SK-N-MC (cell line): ENCODE measurements around the gene CSMD2.

ENCODE experiments used
- EZH2 ChIP-seq: fragments of 200-600 bp; sonication (generic); IDR thresholded peaks from one replicate; pipeline ENCODE4 v1.6.1; 2017; ENCODE audit warnings: antibody characterized with exemption
- FOXP2 ChIP-seq: optimal IDR thresholded peaks from 2 replicates; pipeline ENCODE3; 2011; ENCODE audit warnings: mild to moderate bottlenecking, moderate library complexity; ENCODE audit not compliant: insufficient read depth; ENCODE audit errors: extremely low read length, control extremely low read depth
- POLR2AphosphoS5 ChIP-seq: IDR thresholded peaks from 2 replicates; pipeline ENCODE4 v1.6.1; 2012; ENCODE audit warnings: mild to moderate bottlenecking, low read depth, low read length, borderline replicate concordance

- TF ChIP-seq POLR2AphosphoS5 = no peak
- no peak for TF ChIP-seq EZH2
- no peak for TF ChIP-seq FOXP2
These were observed 258.9 kb downstream of the CSMD2 start for GRCh38 chr1:33906156-33906555.
